ENCODE measurements around the gene GPC3.

The GPC3 gene

GRCh38 chrX:133640161-133641015, 345.0 kb downstream of the GPC3 start:
- no peak for DNase-seq (ENCODE audit: low spot score)

GRCh38 chrX:133639726-133640125, 345.7 kb downstream of the GPC3 start:
- TF ChIP-seq, protein P1, sequence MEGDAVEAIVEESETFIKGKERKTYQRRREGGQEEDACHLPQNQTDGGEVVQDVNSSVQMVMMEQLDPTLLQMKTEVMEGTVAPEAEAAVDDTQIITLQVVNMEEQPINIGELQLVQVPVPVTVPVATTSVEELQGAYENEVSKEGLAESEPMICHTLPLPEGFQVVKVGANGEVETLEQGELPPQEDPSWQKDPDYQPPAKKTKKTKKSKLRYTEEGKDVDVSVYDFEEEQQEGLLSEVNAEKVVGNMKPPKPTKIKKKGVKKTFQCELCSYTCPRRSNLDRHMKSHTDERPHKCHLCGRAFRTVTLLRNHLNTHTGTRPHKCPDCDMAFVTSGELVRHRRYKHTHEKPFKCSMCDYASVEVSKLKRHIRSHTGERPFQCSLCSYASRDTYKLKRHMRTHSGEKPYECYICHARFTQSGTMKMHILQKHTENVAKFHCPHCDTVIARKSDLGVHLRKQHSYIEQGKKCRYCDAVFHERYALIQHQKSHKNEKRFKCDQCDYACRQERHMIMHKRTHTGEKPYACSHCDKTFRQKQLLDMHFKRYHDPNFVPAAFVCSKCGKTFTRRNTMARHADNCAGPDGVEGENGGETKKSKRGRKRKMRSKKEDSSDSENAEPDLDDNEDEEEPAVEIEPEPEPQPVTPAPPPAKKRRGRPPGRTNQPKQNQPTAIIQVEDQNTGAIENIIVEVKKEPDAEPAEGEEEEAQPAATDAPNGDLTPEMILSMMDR (IDR thresholded peaks at IDR 0.05; ENCODE audit: extremely low read depth, insufficient read depth, missing control alignments) = no peak
- no peak for DNase-seq (ENCODE audit: low spot score)
- in situ Hi-C loops (cut with MboI; ENCODE audit: low pct_unique_long_range_greater_than_20kb, low sequenced_read_pairs, unreplicated experiment) = no loop called here

More at GRCh38 chrX:133640161-133641015, 345.0 kb downstream of the GPC3 start:
- in situ Hi-C loops (cut with MboI; ENCODE audit: low pct_unique_long_range_greater_than_20kb, low sequenced_read_pairs, unreplicated experiment) = no loop called here
- TF ChIP-seq, protein P1 (IDR thresholded peaks at IDR 0.05; ENCODE audit: extremely low read depth, insufficient read depth, missing control alignments) = no peak

DNA sequence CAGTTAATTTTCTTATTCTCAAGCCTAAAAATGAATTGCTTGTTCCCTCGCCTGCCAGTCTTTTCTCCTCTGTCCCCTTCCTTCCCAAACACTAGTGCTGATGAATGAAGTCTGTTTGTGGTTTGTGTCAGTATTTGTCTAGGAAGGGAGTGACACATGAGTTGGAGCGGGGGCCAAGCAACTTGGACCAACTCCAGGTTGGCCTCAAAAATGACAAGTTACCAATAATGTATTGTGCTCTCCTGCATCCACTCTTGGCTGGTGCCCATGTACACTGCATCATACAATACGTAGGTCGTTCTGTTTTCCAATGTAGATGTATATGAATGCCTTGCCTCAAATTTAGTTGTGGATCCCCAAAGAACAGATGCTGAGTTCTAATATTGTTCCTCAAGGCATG, 347.1 kb downstream of the GPC3 start:
- in situ Hi-C loops (cut with MboI; ENCODE audit: low pct_unique_long_range_greater_than_20kb, low sequenced_read_pairs, unreplicated experiment) = no loop called here
- no peak for DNase-seq (ENCODE audit: low spot score)
- TF ChIP-seq, protein P1 (IDR thresholded peaks at IDR 0.05; ENCODE audit: extremely low read depth, insufficient read depth, missing control alignments) = no peak

DNA sequence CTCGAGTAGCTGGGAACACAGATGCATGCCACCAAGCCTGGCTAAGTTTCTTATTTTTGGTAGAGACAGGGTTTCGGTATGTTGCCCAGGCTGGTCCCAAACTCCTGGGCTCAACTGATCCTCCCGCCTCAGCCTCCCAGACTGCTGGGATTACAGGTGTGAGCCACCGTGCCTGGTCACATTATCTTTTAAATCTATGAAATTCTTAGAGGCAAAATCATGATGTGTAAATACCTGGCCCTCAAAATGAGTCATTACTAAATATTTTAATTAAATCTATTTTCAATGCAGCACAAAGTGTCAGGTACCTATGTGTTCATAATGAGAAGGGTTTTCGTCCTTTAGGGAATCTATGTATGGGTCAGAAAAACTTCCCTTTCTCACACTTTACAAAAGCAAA, 347.6 kb downstream of the GPC3 start:
- TF ChIP-seq, protein P1 (IDR thresholded peaks at IDR 0.05; ENCODE audit: extremely low read depth, insufficient read depth, missing control alignments) = no peak
- in situ Hi-C loops (cut with MboI; ENCODE audit: low pct_unique_long_range_greater_than_20kb, low sequenced_read_pairs, unreplicated experiment) = no loop called here
- no peak for DNase-seq (ENCODE audit: low spot score)

DNA sequence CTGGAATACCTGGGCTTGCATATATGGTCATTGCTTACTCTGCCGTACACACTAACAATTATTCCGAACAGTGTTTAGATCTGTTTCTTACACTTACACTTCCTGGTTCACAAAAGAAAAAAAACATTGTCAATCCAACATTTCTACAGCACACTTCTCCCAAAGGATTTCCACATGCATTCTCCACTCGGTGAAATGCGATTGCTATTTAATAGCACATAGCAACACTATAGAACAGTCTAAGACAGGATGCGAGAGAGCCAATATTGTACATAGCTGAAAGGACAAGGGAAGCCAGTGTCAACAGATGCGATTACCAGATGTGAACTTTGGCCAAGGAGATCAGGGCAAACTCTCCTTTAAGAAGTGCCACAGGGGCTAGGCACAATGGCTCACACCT, 349.4 kb downstream of the GPC3 start:
- TF ChIP-seq, protein P1 (IDR thresholded peaks at IDR 0.05; ENCODE audit: extremely low read depth, insufficient read depth, missing control alignments) = no peak
- in situ Hi-C loops (cut with MboI; ENCODE audit: low pct_unique_long_range_greater_than_20kb, low sequenced_read_pairs, unreplicated experiment) = no loop called here
- DNase-seq (ENCODE audit: low spot score) = no peak

- no peak for DNase-seq (ENCODE audit: low spot score)
Measured at GRCh38 chrX:133634416-133634815, 351.0 kb downstream of the GPC3 start.

More at GRCh38 chrX:133634416-133634815, 351.0 kb downstream of the GPC3 start:
- TF ChIP-seq, protein P1 (IDR thresholded peaks at IDR 0.05; ENCODE audit: extremely low read depth, insufficient read depth, missing control alignments) = no peak
- in situ Hi-C loops (cut with MboI; ENCODE audit: low pct_unique_long_range_greater_than_20kb, low sequenced_read_pairs, unreplicated experiment) = no loop called here
